Esophagus squamous epithelium (tissue), 5 donors: ENCODE data around the gene LEUTX. TPM values are rescaled to one million over a fixed set of nuclear protein-coding genes. Genes with fewer than 3 reads are reported as not detected.

Experiments
- DNase-seq: peaks from one replicate; lab custom pipeline; 2025; lab: John Stamatoyannopoulos, UW
- H3K27ac ChIP-seq, 4 donors: fragments of 200-600 bp; sonication (generic); one replicate each; pipeline ENCODE4 v1.5.1; 2016 to 2019; ENCODE audit warnings: mild to moderate bottlenecking in 1 of 4
- H3K27me3 ChIP-seq, 4 donors: fragments of 200-600 bp; sonication (generic); 1 replicate in 3 of 4; 2 replicates in 1 of 4; pipeline versions ENCODE4 v1.5.1 to v1.6.0; 2017 to 2021; ENCODE audit warnings: antibody characterized with exemption in 1 of 4
- H3K36me3 ChIP-seq, 3 donors: fragments of 200-600 bp; sonication (generic); one replicate each; pipeline ENCODE4 v1.5.1; 2016 to 2019
- H3K4me1 ChIP-seq, 3 donors: fragments of 200-600 bp; sonication (generic); one replicate each; pipeline ENCODE4 v1.5.1; 2017 to 2019
- H3K4me3 ChIP-seq, 4 donors: fragments of 200-600 bp; sonication (generic); 1 replicate in 3 of 4; 2 replicates in 1 of 4; pipeline ENCODE4 v1.5.1; 2016 to 2019; ENCODE audit warnings: mild to moderate bottlenecking in 2 of 4, moderate library complexity in 1 of 4
- H3K9me3 ChIP-seq, 3 donors: fragments of 200-600 bp; sonication (generic); one replicate each; pipeline ENCODE4 v1.5.1; 2016 to 2019
- CTCF ChIP-seq, 6 experiments: fragments of 450-650 bp in 4 of 6; fragments of 200-600 bp in 2 of 6; sonication (generic) in 2 of 6; IDR thresholded peaks; one replicate each; pipeline ENCODE4 v1.5.1; 2016 to 2019; ENCODE audit warnings: antibody characterized with exemption in 6 of 6, mild to moderate bottlenecking in 4 of 6, moderate library complexity in 4 of 6
- POLR2A ChIP-seq, 4 donors: fragments of 450-650 bp; IDR thresholded peaks; one replicate each; pipeline ENCODE4 v1.6.1; 2017; ENCODE audit warnings: antibody characterized with exemption in 4 of 4, mild to moderate bottlenecking in 4 of 4, moderate library complexity in 3 of 4
- WGBS, 2 donors: methylation state at CpG; one replicate each; pipeline ENCODE4 v1.1.5; 2018; 5-methylcytosine and 5-hydroxymethylcytosine counted together
- intact Hi-C: fragments of 100-400 bp; cut with DNase I; formaldehyde crosslinking; loops from one replicate; pipeline ENCODE4 v1.15.0; 2022
- total RNA-seq, 4 donors: library from RNA; depleted of rRNA; stranded (reverse); fragments of >200 nt; gene quantifications; one replicate each; pipeline ENCODE4 v1.1.0, GENCODE V29; 2016
- donor health status: DM: yes; HTN: yes; CAD: no.

The LEUTX gene
- total RNA-seq, 4 donors from 2014 or later: not detected

- DNase-seq: no peak
- Histone ChIP-seq H3K27ac (no peak overlapping the region), H3K27me3 (no peaks in the 10 kb centered on the region), H3K9me3 (no peaks in the 10 kb centered on the region), H3K36me3 (peaks cover 22 to 73% (median 44%) of the 10 kb centered on the region in 3 donors), H3K4me3 (no peak overlapping the region), H3K4me1 (peaks cover 14 to 49% (median 21%) of the 10 kb centered on the region in 3 donors)
- intact Hi-C loops: no loop called here
- TF ChIP-seq POLR2A (IDR thresholded peaks at IDR 0.05) (no peak), CTCF (IDR thresholded peaks at IDR 0.05) (no peak)
- WGBS, 2 donors: 58 to 75% methylated on average over 5 of the region's 5 CpGs
Observed at GRCh38 chr19:39828654-39829032, 50.0 kb downstream of the LEUTX start.

GRCh38 chr19:39829702-39830275 lies 51.1 kb downstream of the LEUTX start:
- Histone ChIP-seq H3K36me3 (peaks cover 22 to 79% (median 46%) of the 10 kb centered on the region in 3 donors), H3K9me3 (no peaks in the 10 kb centered on the region), H3K4me3 (no peak overlapping the region), H3K27ac (no peak overlapping the region), H3K4me1 (peaks cover 15 to 48% (median 21%) of the 10 kb centered on the region in 3 donors), H3K27me3 (no peaks in the 10 kb centered on the region)
- TF ChIP-seq POLR2A (IDR thresholded peaks at IDR 0.05): no peak
- no peak for TF ChIP-seq CTCF (IDR thresholded peaks at IDR 0.05)
- 82 to 96% methylated on average over 6 to 9 of the region's 10 CpGs for WGBS, 2 donors
- no peak for DNase-seq
- intact Hi-C loops: no loop called here

- DNase-seq: no peak
- WGBS, 2 donors: 87 to 94% methylated on average over 9 to 11 of the region's 18 CpGs
- H3K4me1 ChIP-seq: peaks cover 15 to 42% (median 15%) of the 10 kb centered on the region in 3 donors
- H3K4me3 ChIP-seq: no peak overlapping the region
- H3K9me3 ChIP-seq: no peaks in the 10 kb centered on the region
- TF ChIP-seq CTCF (IDR thresholded peaks at IDR 0.05) (no peak), POLR2A (IDR thresholded peaks at IDR 0.05) (no peak)
- H3K36me3 ChIP-seq: peaks cover 22 to 79% (median 52%) of the 10 kb centered on the region in 3 donors
- intact Hi-C loops: no loop called here
- H3K27me3 ChIP-seq: no peaks in the 10 kb centered on the region
- no peak overlapping the region for H3K27ac ChIP-seq
Observed at GRCh38 chr19:39830406-39830805, 51.8 kb downstream of the LEUTX start.

- Histone ChIP-seq H3K9me3 (no peaks in the 10 kb centered on the region), H3K4me1 (peaks cover 15 to 39% (median 15%) of the 10 kb centered on the region in 3 donors), H3K27ac (no peak overlapping the region), H3K27me3 (no peaks in the 10 kb centered on the region), H3K4me3 (no peak overlapping the region), H3K36me3 (peaks cover 22 to 79% (median 52%) of the 10 kb centered on the region in 3 donors)
- TF ChIP-seq POLR2A (IDR thresholded peaks at IDR 0.05) (no peak), CTCF (IDR thresholded peaks at IDR 0.05) (no peak)
- intact Hi-C loops: no loop called here
- no peak for DNase-seq
Observed at GRCh38 chr19:39830847-39831246, 52.2 kb downstream of the LEUTX start.

GRCh38 chr19:39831679-39832078 lies 53.0 kb downstream of the LEUTX start:
- peak overlapping the region in 1 of 4 donors; percentile 90 for H3K27ac ChIP-seq
- no peak for TF ChIP-seq CTCF (IDR thresholded peaks at IDR 0.05)
- TF ChIP-seq POLR2A (IDR thresholded peaks at IDR 0.05): no peak
- H3K36me3 ChIP-seq: peaks cover 24 to 79% (median 49%) of the 10 kb centered on the region in 3 donors
- intact Hi-C loops: no loop called here
- DNase-seq: no peak
- WGBS, 2 donors: 87 to 93% methylated on average over 1 to 15 of the region's 16 CpGs
- H3K9me3 ChIP-seq: no peaks in the 10 kb centered on the region
- H3K27me3 ChIP-seq: no peaks in the 10 kb centered on the region
- peaks cover 15 to 39% (median 15%) of the 10 kb centered on the region in 3 donors for H3K4me1 ChIP-seq
- no peak overlapping the region for H3K4me3 ChIP-seq
